Activated CD8-positive, alpha-beta memory T cell treated with anti-CD3 and anti-CD28 coated beads for 48 hours (primary cell): ENCODE results near the gene LMO1.

Experiments used
- DNase-seq, 3 experiments: peaks; one replicate each; pipeline ENCODE4 v3.0.0-alpha.2; 2020; ENCODE audit warnings: low read depth in 2 of 3, low spot score in 2 of 3

Gene LMO1

DNA sequence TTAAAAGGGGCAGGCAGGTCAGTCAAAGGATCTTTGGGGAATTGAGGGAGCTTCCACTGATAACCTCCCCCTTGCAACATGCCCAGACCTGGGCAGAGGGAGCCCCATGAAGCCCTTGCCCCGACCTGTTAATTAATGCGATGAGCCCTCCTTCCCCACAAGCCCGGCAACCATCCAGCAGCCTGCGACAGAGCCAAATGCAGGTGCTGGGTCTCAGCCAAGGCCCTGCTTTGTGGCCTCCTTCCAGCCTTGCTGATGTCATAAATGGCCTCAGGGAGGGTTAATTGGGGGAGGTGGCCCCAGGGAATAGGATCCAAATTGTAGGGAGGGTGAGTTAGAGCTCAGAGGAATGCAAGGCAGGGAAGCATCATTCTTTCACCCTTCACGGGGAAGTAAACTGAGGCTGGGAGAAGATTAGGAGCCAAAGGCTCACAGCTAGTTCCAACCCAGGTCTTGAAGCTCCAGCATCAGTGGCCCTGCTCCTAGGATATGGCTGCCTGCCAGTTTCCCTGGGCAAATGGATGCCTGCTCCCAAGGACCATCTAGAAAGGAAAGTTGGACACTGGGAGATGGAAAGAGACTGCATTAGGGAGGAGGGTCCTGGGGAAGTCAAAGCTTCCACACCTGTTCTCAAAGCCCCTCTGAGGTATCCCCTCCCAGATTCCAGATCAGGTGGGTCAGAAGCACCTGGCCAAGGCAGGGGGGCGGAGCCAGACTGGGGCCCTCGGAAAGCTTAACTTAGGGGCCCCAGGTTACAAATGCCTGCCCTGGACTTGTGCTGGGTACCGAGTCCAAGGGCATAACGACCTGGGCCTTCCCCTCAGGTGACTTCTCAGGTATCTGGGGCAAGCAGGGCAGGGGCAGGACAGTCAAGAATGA is 34.1 kb downstream of the LMO1 start:
- no peak for DNase-seq

DNA sequence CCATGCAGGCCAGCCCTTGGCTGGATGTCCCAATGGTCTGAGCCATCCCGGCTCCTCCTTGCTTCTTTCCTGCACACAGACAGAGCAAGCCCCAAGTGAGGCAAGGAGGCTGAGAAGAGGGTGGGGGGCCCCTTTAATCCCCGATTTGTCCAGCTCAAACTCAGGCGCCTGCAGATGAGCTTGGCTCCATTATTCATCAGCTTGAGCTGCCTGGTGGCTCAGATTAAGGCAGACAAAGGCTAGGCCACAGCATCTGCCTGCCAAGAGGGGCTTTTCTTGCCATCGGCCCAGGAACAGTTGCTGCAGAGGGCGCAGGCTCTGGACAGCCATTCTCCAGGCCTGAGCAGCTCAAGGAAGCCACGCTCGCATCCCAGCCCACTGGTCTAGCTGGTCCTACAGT is 35.4 kb downstream of the LMO1 start:
- DNase-seq, result no peak

DNA sequence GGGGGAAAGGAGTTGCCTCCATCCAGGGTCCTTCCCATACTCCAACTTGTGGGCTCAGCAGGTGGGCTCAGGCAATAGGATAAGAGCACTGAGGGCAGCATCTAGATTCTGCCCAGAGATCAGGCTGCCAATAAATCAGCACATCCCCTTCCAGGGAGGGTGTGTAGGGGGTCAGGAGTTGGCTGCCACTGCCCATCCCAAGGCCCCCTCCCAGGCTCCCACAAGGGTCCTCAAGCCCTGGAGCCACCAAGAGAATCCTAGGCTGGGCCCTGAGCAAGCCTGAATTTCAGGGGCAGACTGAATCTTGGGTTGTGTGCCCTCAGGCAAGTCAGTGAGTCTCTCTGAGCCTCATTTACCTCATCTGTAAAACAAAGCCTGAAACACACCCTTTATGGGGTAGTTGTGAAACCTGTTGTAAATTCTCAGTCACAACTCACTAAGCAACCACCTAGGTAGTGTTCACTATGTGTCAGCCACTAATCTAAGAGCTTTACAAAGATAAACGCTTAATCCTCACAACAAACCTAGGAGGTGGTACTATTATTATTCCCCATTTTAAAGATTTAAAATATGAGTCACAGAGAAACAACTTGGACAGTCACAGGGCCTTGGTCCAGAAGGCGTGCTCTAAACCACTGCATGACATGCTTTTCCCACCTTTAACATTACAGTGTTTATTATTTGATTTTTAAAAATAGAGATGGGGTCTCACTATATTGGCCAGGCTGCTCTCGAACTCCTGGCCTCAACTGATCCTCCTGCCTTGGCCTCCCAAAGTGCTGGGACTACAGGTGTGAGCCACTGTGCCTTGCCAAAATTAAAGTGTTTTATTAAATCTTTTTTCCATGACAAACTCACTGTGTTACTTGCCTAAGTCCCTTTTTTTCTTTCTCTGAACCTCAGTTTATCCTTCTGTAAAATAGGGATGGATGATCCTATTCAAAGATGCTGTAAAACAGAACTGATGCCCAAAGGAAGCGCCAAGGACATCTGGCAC is 36.2 kb downstream of the LMO1 start:
- DNase-seq, result no peak

DNA sequence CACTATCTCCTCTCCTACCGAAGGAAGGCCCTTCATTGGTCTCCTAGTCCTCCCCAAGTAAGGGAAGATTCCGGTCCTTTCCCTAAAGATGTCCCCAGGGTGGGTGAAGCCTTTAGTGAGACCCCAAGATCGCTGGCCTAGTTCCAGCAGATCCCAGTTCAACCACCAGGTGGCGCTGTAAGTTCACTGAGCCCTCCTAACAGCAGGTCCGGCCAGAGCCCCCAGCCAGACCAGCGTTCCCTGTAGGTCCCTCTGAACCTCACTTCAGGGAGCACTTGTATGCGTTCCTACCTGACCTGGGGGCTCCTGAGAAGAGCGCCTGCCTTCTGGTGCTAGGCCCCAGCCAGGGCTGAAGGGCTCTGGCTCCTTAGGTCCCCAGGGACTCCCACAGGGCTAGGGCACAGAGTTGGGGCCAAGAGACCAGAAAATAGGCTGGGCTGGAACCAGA is 38.1 kb downstream of the LMO1 start:
- peak in 2 of 3 experiments; percentile 69 to 76 for DNase-seq

- no peak for DNase-seq
These were observed 39.0 kb downstream of the LMO1 start for GRCh38 chr11:8224711-8225110.

GRCh38 chr11:8224161-8224591 is 39.5 kb downstream of the LMO1 start:
- DNase-seq, result no peak

GRCh38 chr11:8223513-8223900 is 40.2 kb downstream of the LMO1 start:
- no peak for DNase-seq

GRCh38 chr11:8222820-8223512 is 40.7 kb downstream of the LMO1 start:
- peak in 1 of 3 experiments; percentile 8 for DNase-seq

DNA sequence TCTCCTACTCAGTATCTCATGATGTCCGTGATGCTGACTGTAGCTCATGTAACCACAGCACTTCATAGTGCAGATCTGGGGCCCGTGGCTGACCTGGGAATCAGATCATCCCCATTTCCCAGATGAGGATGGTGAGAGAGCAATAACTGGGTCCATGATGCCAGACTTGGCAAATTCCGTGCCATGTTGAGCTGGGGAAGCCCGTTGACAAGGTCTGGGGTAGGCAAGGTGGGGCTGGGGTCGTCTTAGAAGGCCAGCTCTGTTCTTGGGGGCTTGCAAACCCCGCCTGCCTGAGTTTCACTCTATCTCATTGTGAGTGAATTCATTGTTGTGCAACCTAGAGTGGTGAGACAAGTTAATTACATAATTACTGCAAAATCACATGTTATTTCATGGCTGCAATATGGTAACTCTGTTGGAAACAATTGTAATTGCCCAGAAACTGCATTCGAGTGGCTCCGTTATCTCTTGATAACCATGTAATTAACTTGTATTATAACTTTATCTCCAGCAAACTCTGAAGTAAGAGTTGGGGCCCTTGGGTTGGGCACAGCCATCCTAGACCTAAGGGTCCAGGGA is 41.7 kb downstream of the LMO1 start:
- DNase-seq, result no peak

- no peak for DNase-seq
These were observed 42.5 kb downstream of the LMO1 start for GRCh38 chr11:8221046-8221723.

DNA sequence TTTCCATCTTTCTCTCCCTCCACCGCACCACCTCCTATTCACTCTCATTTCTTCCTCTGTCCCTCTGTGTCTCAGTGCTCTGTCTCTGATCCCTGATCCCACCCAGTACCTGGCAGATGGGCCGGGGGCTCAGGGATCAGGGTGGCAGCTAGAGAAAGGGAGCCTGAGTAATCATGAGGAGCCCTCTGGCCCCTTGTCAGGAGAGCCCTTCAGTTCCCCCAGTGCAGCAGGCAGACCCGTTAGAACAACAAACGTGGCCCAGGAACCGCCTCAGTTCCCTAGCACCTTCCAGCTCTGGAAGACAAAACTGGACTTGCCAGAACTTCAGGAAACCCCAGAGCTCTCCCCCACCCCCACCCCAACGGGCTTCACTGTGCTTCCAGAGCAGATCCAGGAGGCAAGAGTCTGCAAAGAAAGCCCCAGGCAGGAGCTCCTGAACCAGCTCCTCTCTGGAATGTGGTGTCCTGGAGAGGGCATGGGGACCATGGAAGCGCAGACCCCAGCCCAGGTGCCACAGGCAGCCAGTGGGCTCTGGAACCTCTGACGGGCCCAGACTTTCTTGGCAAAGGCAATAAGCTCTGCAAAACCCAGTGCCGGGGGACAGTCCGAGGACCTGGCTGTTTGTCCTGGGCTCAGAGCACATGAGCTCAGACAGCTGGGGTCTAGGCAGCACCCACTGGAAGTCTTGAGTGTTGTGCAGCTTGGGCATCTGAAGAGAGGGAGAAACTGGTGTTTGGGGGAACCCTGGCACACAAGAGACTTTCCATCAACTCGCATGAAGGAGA is 43.2 kb downstream of the LMO1 start:
- DNase-seq, result no peak

- DNase-seq, result no peak
These were observed 44.2 kb downstream of the LMO1 start for GRCh38 chr11:8219257-8220021.

DNA sequence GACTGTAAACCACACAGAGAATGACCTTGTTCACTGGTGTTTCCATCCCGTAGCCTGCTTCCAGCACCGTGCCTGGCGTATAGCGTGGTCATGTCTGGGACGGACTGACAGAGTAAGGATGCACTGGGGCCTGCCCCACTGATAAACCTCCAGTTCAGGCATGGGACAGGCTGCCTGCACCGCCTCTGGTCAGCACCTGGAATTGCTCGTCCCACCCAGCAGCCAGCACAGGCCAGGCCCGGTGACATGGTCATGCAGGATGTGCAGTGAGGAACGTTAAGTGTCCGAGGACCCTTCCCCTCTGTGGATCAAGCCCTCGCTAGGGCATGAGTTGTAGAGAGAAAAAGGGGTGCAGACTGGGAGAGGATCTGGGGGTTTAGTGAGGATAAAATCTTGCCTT is 44.8 kb downstream of the LMO1 start:
- no peak for DNase-seq

- DNase-seq, result no peak
These were observed 45.3 kb downstream of the LMO1 start for GRCh38 chr11:8218409-8218808.

- DNase-seq, result no peak
These were observed 45.8 kb downstream of the LMO1 start for GRCh38 chr11:8217926-8218325.

GRCh38 chr11:8217136-8217535 is 46.5 kb downstream of the LMO1 start:
- DNase-seq, result no peak

DNA sequence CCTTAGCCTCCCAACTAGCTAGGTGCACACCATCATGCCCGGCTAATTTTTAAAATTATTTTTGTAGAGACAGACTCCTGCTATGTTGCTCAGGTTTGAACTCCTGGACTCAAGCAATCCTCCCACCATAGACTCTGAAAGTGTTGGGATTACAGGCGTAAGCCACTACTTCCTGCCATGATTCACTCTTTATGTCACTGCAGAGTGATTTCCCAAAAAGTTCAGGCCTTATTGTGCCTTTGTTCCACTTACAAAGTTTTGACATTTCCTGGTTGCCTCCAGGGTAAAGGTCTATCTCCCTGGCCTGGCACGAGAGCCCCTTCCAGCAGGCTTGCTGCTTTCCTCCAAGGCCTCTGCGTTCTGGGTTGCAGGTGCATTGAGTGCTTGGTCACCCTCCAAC is 50.3 kb downstream of the LMO1 start:
- DNase-seq, result no peak

GRCh38 chr11:8209208-8209807 is 54.4 kb downstream of the LMO1 start:
- DNase-seq, result no peak
